Right ventricle myocardium superior (tissue), 1 donor: ENCODE results near the gene IFT52. TPM values are rescaled to one million over a fixed set of nuclear protein-coding genes. Genes with fewer than 3 reads are reported as not detected.

ENCODE experiments used
- ATAC-seq: fragments of 200-7000 bp; cut with Tn5 transposase; one replicate; pipeline ENCODE4 v1.9.1; 2020; ENCODE audit warnings: mild to moderate bottlenecking; ENCODE audit not compliant: poor library complexity
- DNase-seq: peaks from one replicate; pipeline ENCODE4 v3.0.0-alpha.2; 2020
- intact Hi-C: fragments of 100-400 bp; cut with DNase I; formaldehyde crosslinking; loops from one replicate; pipeline ENCODE4 v1.11.2; 2022
- total RNA-seq: library from RNA; stranded (reverse); fragmentation: NEBNext Ultra II Directional; extraction: Animal tissue kit (Norgen Biotek cat#: 25700); gene quantifications from one replicate; pipeline ENCODE4 v1.2.1, GENCODE V29; 2021
- donor health status: DM: no; HTN: yes; CAD: no; lungs with severe emphysema.

Gene IFT52
- total RNA-seq, 1 donor from 2014 or later: 5.5 TPM

DNA sequence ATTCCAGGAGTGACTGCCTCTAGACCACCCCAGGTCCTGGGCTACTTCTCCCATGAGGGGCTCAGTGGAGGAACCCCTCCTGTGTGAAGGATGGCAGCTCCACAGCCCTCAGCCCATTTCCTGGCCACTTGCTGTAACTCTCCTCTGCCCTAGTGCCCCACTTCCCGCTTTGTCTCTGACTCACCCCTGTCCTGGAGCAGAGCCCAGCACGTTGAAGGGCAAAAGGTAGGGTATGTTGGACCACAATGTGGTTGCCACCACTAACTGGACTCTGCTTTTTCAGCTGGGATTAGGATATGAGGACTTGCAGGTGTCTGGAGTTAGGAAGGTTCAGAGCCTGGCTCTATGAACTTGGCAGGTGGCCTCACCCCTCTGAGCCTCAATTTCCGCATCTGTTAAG lies 78.6 kb downstream of the IFT52 start:
- no peak for DNase-seq
- no peak for ATAC-seq
- intact Hi-C loops: no loop called here

- DNase-seq: no peak
- no peak for ATAC-seq
- intact Hi-C loops: no loop called here
Observed at GRCh38 chr20:43670423-43670822, 79.7 kb downstream of the IFT52 start.

DNA sequence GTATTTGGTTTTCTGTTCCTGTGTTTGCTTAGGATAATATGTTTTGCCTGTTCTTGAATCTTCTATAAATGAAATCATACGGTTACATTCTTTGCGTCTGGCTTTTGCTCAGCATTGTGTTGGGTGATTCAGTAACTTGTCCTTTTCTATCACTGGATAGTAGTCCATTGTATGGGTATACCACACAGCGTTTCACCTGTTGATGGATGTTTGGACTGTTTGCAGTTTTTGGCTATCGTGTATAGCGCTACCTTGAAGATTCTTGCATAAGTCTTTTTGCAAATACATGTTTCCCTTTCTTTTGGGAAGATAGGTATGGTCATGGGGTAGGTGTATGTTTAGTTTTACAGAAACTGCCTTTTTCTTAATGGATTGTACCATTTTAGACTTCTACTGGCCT lies 85.6 kb downstream of the IFT52 start:
- DNase-seq: no peak
- ATAC-seq: no peak
- intact Hi-C loops: no loop called here

GRCh38 chr20:43680981-43681380 lies 90.2 kb downstream of the IFT52 start:
- no peak for DNase-seq
- ATAC-seq: no peak
- intact Hi-C loops: no loop called here

DNA sequence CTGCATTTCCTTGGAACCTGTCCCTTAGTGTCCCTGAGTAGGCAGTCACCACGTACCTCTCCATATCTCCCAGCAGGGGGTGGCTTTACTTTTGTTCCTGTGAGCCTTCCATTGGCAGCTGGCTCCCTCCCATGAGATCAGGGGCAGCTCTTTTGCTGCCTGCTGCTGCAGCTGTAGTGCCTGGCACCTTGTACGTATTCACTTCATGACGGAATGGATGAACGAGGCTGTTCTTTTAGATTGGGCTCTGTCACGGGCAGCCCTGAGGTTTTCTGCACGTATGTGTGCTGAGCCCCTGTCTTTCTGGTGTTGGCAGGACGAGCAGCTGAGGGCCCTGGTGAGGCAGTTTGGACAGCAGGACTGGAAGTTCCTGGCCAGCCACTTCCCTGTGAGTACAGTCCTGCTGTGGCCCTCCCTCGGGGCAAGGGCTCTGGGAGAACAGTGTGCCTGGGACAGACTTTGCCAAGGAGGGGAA lies 90.8 kb downstream of the IFT52 start:
- ATAC-seq (peak; percentile 88), DNase-seq (peak; percentile 53)
- intact Hi-C loops: no loop called here

- ATAC-seq (no peak), DNase-seq (no peak)
- intact Hi-C loops: no loop called here
Observed at GRCh38 chr20:43681991-43682410, 91.3 kb downstream of the IFT52 start.

GRCh38 chr20:43682446-43682845 lies 91.7 kb downstream of the IFT52 start:
- no peak for DNase-seq
- intact Hi-C loops: no loop called here
- ATAC-seq: no peak

DNA sequence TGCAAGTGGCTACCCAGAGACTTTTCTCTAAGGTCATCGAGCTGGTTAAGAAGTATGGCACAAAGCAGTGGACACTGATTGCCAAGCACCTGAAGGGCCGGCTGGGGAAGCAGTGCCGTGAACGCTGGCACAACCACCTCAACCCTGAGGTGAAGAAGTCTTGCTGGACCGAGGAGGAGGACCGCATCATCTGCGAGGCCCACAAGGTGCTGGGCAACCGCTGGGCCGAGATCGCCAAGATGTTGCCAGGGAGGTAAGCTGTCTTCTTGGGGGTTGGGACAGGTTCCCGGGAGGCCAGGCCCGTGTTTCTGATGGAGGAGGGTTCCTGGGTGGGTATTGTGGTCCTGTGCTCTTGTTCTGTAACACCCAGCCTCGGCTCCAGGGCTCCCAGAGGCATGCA lies 96.1 kb downstream of the IFT52 start:
- no peak for ATAC-seq
- intact Hi-C loops: no loop called here
- peak; percentile 10 for DNase-seq

DNA sequence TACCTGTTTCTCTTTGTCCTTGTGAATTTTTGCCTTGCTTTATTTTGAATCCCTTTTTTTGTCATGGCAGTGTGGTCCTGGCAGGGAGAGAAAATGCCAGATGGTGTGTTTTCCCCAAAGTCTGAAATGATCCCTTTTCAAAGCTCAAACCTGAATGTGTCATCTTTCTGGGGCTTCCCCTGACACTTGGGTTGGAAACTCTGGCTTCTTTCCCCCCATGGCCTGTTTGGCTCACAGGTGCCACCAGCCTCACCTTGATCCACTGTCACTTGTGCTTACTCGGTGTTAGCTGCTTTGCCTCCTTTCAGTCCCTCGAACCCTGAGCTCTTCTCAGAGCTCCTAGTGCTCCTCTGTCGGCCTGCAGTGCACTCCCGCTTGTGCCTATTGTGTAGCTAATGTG lies 98.4 kb downstream of the IFT52 start:
- DNase-seq (peak; percentile 6), ATAC-seq (no peak)
- intact Hi-C loops: no loop called here

- DNase-seq (peak; percentile 32), ATAC-seq (no peak)
- intact Hi-C loops: no loop called here
Observed at GRCh38 chr20:43690943-43691598, 100.3 kb downstream of the IFT52 start.

DNA sequence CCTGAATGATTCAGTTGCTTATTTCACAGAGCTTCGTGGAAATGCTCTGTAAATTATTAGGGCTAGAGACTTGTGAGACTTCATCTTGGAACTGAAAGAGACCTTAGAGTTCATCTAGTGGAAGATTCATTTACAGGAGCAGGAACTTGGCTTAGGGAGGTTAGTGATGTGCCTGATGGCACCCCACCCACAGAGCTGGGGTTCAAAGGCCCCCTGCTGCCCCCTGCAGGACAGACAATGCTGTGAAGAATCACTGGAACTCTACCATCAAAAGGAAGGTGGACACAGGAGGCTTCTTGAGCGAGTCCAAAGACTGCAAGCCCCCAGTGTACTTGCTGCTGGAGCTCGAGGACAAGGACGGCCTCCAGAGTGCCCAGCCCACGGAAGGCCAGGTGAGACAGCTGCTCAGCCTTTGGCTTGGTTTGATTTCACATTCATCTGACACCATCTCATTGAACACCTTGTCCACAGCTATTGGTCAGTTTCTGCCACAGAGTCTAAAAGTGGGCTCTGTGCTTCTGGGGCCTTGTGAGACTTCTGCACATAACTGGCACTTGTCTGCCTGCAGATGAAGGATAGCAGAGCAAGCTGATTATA lies 101.3 kb downstream of the IFT52 start:
- DNase-seq (peak; percentile 37), ATAC-seq (no peak)
- intact Hi-C loops: no loop called here

DNA sequence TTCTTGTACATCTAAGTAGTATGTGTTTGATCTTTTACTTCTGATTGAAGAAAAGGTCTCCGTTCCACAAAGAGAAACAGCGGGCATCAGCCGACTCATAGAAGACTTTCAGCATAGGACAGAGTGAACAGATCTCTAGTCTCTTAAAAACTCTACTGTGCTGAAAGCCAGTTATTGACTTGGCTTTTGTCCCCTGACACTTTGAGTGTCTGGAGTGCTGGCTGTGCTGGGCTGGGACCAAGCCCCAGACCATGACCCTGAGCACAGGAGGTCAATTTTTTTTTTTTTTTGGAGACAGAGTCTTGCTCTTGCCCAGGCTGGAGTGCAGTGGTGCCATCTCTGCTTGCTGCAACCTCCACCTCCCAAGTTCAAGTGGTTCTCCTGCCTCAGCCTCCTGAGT lies 104.0 kb downstream of the IFT52 start:
- intact Hi-C loops: no loop called here
- peak; percentile 53 for ATAC-seq
- peak; percentile 6 for DNase-seq

DNA sequence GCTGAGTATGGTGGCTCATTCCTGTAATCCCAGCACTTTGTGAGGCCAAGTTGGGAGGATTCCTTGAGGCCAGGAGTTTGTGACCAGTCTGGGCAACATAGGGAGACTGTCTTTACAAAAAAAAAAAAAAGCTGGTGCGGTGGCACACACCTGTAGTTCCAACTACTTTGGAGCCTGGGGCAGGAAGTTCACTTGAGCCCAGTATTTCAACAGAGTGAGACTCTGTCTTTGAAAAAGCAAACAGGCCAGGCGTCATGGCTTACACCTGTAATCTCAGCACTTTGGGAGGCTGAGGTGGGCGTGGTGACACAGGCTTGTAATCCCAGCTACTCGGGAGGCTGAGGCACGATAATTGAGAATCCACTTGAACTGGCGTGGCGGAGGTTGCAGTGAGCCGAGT lies 104.8 kb downstream of the IFT52 start:
- peak; percentile 21 for DNase-seq
- intact Hi-C loops: no loop called here
- ATAC-seq: no peak

Other genes with a start within 250 kb of the IFT52 start
- gene SRSF6, start 133.0 kb upstream of the IFT52 start, total RNA-seq: 48.7 TPM
- gene L3MBTL1, start 83.2 kb upstream of the IFT52 start, total RNA-seq: 4.1 TPM
- gene SGK2, start 31.9 kb upstream of the IFT52 start, total RNA-seq: 0.38 TPM
- 0.78 TPM for gene MYBL2, start 76.2 kb downstream of the IFT52 start, total RNA-seq
- gene GTSF1L, start 136.1 kb downstream of the IFT52 start, total RNA-seq: not detected